ENCODE results near the gene STRBP.

DNA sequence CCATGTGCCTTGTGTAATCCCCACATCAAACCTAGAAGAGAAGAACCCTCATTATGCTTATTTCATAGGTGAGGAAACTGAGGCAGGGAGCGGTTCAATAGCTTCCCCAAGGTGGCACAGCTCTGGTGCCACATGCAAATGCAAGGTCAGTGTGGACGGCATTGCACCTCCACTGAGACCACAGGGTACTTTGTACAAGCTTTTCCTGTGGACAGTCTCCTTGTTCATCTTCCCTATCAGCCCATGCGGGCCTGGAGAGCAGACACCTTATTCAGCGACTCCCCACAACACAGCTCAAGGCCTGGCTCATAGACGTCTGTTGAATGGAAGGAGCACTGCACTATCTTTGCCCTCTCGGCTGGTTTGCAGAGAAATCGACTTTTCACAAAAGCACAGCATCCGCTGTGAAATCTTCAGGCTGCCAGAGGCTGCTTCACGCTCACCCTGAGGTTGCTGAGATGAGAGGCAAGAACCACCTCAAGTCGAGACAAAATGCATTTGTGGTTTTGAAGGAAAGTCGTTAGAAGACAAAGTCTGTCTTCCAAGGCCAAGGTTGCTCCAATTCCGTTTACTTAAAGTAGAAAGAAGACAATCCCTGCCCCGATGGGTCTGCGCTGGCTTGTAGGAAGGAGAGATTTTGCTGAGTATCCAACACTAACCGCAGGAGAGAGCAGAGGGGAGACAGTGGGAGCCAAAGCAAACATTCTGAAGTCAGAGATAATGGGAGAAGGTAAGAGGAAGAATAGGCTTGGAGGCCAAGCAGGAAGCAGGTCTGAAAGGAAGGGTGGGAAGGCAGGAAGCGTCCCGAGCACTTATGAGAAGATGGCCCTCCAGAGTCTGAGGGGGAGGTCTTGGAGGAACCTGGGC lies 34.2 kb upstream of the STRBP start:
- no peak for TF ChIP-seq POLR2AphosphoS5 (IDR thresholded peaks at IDR 0.05; ENCODE audit: low read depth, low read length)
- no peak for TF ChIP-seq SIN3A (IDR thresholded peaks at IDR 0.05; ENCODE audit: borderline replicate concordance, insufficient read depth, low read length)
- TF ChIP-seq, protein P1, sequence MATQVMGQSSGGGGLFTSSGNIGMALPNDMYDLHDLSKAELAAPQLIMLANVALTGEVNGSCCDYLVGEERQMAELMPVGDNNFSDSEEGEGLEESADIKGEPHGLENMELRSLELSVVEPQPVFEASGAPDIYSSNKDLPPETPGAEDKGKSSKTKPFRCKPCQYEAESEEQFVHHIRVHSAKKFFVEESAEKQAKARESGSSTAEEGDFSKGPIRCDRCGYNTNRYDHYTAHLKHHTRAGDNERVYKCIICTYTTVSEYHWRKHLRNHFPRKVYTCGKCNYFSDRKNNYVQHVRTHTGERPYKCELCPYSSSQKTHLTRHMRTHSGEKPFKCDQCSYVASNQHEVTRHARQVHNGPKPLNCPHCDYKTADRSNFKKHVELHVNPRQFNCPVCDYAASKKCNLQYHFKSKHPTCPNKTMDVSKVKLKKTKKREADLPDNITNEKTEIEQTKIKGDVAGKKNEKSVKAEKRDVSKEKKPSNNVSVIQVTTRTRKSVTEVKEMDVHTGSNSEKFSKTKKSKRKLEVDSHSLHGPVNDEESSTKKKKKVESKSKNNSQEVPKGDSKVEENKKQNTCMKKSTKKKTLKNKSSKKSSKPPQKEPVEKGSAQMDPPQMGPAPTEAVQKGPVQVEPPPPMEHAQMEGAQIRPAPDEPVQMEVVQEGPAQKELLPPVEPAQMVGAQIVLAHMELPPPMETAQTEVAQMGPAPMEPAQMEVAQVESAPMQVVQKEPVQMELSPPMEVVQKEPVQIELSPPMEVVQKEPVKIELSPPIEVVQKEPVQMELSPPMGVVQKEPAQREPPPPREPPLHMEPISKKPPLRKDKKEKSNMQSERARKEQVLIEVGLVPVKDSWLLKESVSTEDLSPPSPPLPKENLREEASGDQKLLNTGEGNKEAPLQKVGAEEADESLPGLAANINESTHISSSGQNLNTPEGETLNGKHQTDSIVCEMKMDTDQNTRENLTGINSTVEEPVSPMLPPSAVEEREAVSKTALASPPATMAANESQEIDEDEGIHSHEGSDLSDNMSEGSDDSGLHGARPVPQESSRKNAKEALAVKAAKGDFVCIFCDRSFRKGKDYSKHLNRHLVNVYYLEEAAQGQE (IDR thresholded peaks at IDR 0.05; ENCODE audit: insufficient read depth in 1 of 2, low read depth in 2 of 2, low read length in 2 of 2), result 0 out of 4 replicates have a peak, but pooled peaks of 1 of the 2 experiments have one; percentile 48

All from PFSK-1 (cell line).